ENCODE results near the gene CFAP73. TPM values are rescaled to one million over a fixed set of nuclear protein-coding genes. Genes with fewer than 3 reads are reported as not detected.

CFAP73 gene
- total RNA-seq: 0.76 TPM

GRCh38 chr12:113149361-113150150 is at the start of gene CFAP73:
CFAP73 (plus strand) TSS chr12:113149724; CDS start chr12:113149858, 134 bp downstream.

GRCh38 chr12:113135178-113136127 is 14.1 kb upstream of the CFAP73 start, which contains the start of gene RASAL1:
RASAL1 (minus strand) TSS chr12:113135761; CDS start chr12:113135462, 299 bp downstream.

GRCh38 chr12:113185180-113186032 is 35.9 kb downstream of the CFAP73 start, which contains the start of the genes DDX54 and RITA1:
DDX54 (minus strand) TSS chr12:113185478; CDS start chr12:113185451, 27 bp downstream.
RITA1 (plus strand) TSS chr12:113185721; CDS start chr12:113186747, 1,026 bp downstream.

Small RNA genes within 50 kb of the gene (small RNA-seq; reads per million reads assigned to genes)
- not detected for gene MIR7106 (ENCODE audit: low replicate concordance)
- gene RF00019 (ENCODE audit: low replicate concordance): not detected

Other genes starting within 250 kb of the CFAP73 start
- 13.3 TPM for gene OAS1, start 242.8 kb upstream of the CFAP73 start, total RNA-seq
- gene OAS3, start 211.2 kb upstream of the CFAP73 start, total RNA-seq: 16.7 TPM
- 5.3 TPM for gene OAS2, start 171.2 kb upstream of the CFAP73 start, total RNA-seq
- 20.1 TPM for gene DTX1, start 93.0 kb upstream of the CFAP73 start, total RNA-seq
- gene RASAL1, start 14.0 kb upstream of the CFAP73 start, total RNA-seq: 15.1 TPM
- gene DDX54, start 35.8 kb downstream of the CFAP73 start, total RNA-seq: 45.1 TPM
- 12.8 TPM for gene RITA1, start 36.0 kb downstream of the CFAP73 start, total RNA-seq
- gene TPCN1, start 71.7 kb downstream of the CFAP73 start, total RNA-seq: 47.5 TPM
- gene SLC8B1, start 185.4 kb downstream of the CFAP73 start, total RNA-seq: 20.8 TPM
- gene PLBD2, start 208.9 kb downstream of the CFAP73 start, total RNA-seq: 18.1 TPM

Data from metanephros (tissue), 2 donors.